Large intestine (tissue), 3 donors: Measurements from ENCODE around the gene SPATA13. TPM values are rescaled to one million over a fixed set of nuclear protein-coding genes. Genes with fewer than 3 reads are reported as not detected.

ENCODE experiments used
- DNase-seq, 2 donors: peaks; one replicate each; pipeline versions ENCODE4 v3.0.0 to v3.0.0-alpha.2; 2013
- H3K27ac ChIP-seq: one replicate; pipeline ENCODE4 v1.5.1; 2013; ENCODE audit warnings: low read length
- H3K27me3 ChIP-seq: 2 replicates; pipeline ENCODE4 v1.6.1; 2013; ENCODE audit warnings: low read length; ENCODE audit not compliant: control insufficient read depth, insufficient read depth
- H3K36me3 ChIP-seq: 2 replicates; pipeline ENCODE4 v1.6.1; 2013; ENCODE audit warnings: low read length; ENCODE audit not compliant: control insufficient read depth, insufficient read depth
- H3K4me1 ChIP-seq: one replicate; pipeline ENCODE4 v1.6.1; 2013; ENCODE audit warnings: low read length; ENCODE audit not compliant: control insufficient read depth, insufficient read depth
- H3K4me3 ChIP-seq: one replicate; pipeline ENCODE4 v1.5.1; 2013; ENCODE audit warnings: low read length
- H3K9me3 ChIP-seq: one replicate; pipeline ENCODE4 v1.6.1; 2013; ENCODE audit warnings: mild to moderate bottlenecking, low read depth, low read length, moderate library complexity; ENCODE audit not compliant: control insufficient read depth
- WGBS: methylation state at CpG from one replicate; pipeline ENCODE4 v1.1.5; 2013; ENCODE audit warnings: low lambda C conversion rate; ENCODE audit not compliant: insufficient coverage; 5-methylcytosine and 5-hydroxymethylcytosine counted together
- polyA plus RNA-seq: library from polyadenylated mRNA; unstranded; fragments of 120-200 nt; gene quantifications from one replicate; pipeline ENCODE4 v1.2.1, GENCODE V29; 2013

SPATA13 gene
- polyA plus RNA-seq, 1 donor = 19.9 TPM

GRCh38 chr13:24150572-24150971, 9.9 kb upstream of the SPATA13 start:
- no peak overlapping the region for H3K27ac ChIP-seq
- 100% methylated on average over 1 of the region's 3 CpGs for WGBS
- DNase-seq = peak in 1 of 2 donors; percentile 61
- H3K27me3 ChIP-seq = no peaks in the 10 kb centered on the region
- H3K9me3 ChIP-seq = no peaks in the 10 kb centered on the region
- no peaks in the 10 kb centered on the region for H3K36me3 ChIP-seq
- H3K4me1 ChIP-seq = peaks cover 42% of the 10 kb centered on the region
- no peak overlapping the region for H3K4me3 ChIP-seq

- Histone ChIP-seq H3K36me3 (no peaks in the 10 kb centered on the region), H3K4me3 (no peak overlapping the region), H3K27me3 (no peaks in the 10 kb centered on the region), H3K9me3 (no peaks in the 10 kb centered on the region), H3K4me1 (peaks cover 31% of the 10 kb centered on the region), H3K27ac (no peak overlapping the region)
- no CpG with 5 or more reads among the region's 2 CpGs for WGBS
- DNase-seq = no peak
These were observed 8.7 kb upstream of the SPATA13 start for GRCh38 chr13:24151864-24152263.

GRCh38 chr13:24152292-24153214, 8.0 kb upstream of the SPATA13 start:
- no peak overlapping the region for H3K27ac ChIP-seq
- H3K27me3 ChIP-seq = no peaks in the 10 kb centered on the region
- WGBS = 49% methylated on average over 2 of the region's 11 CpGs
- H3K9me3 ChIP-seq = no peaks in the 10 kb centered on the region
- no peak overlapping the region for H3K4me3 ChIP-seq
- DNase-seq = peak in 1 of 2 donors; percentile 69
- H3K4me1 ChIP-seq = peaks cover 26% of the 10 kb centered on the region
- H3K36me3 ChIP-seq = no peaks in the 10 kb centered on the region

- DNase-seq = no peak
- Histone ChIP-seq H3K9me3 (no peaks in the 10 kb centered on the region), H3K27ac (no peak overlapping the region), H3K36me3 (no peaks in the 10 kb centered on the region), H3K4me1 (peaks cover 21% of the 10 kb centered on the region), H3K27me3 (no peaks in the 10 kb centered on the region), H3K4me3 (no peak overlapping the region)
- WGBS = no CpG with 5 or more reads among the region's 3 CpGs
These were observed 7.2 kb upstream of the SPATA13 start for GRCh38 chr13:24153347-24153746.

- 80% methylated on average over 1 of the region's 5 CpGs for WGBS
- Histone ChIP-seq H3K27ac (no peak overlapping the region), H3K9me3 (no peaks in the 10 kb centered on the region), H3K4me3 (no peak overlapping the region), H3K36me3 (no peaks in the 10 kb centered on the region), H3K4me1 (peaks cover 21% of the 10 kb centered on the region), H3K27me3 (no peaks in the 10 kb centered on the region)
- peak in 1 of 2 donors; percentile 71 for DNase-seq
These were observed 6.4 kb upstream of the SPATA13 start for GRCh38 chr13:24153979-24154701.

- 100% methylated on average over 1 of the region's 5 CpGs for WGBS
- Histone ChIP-seq H3K36me3 (no peaks in the 10 kb centered on the region), H3K4me1 (peaks cover 9% of the 10 kb centered on the region), H3K27me3 (peaks cover 2% of the 10 kb centered on the region), H3K27ac (no peak overlapping the region), H3K9me3 (peaks cover 6% of the 10 kb centered on the region), H3K4me3 (no peak overlapping the region)
- no peak for DNase-seq
These were observed 1.2 kb upstream of the SPATA13 start for GRCh38 chr13:24159357-24159756.

- no CpG with 5 or more reads among the region's 43 CpGs for WGBS
- H3K27ac ChIP-seq = peak overlapping the region; percentile 76
- H3K36me3 ChIP-seq = peaks cover 7% of the 10 kb centered on the region
- peaks cover 6% of the 10 kb centered on the region for H3K9me3 ChIP-seq
- H3K4me3 ChIP-seq = peak overlapping the region; percentile 91
- peaks cover 7% of the 10 kb centered on the region for H3K4me1 ChIP-seq
- H3K27me3 ChIP-seq = peaks cover 2% of the 10 kb centered on the region
- DNase-seq = peak in 1 of 2 donors; percentile 53
These were observed 673 bp downstream of the SPATA13 start for GRCh38 chr13:24161010-24161775.

- Histone ChIP-seq H3K36me3 (peaks cover 9% of the 10 kb centered on the region), H3K4me3 (peak overlapping the region; percentile 91), H3K4me1 (peaks cover 7% of the 10 kb centered on the region), H3K9me3 (peaks cover 6% of the 10 kb centered on the region), H3K27ac (no peak overlapping the region), H3K27me3 (peaks cover 2% of the 10 kb centered on the region)
- DNase-seq = peak in 1 of 2 donors; percentile 43
- 28% methylated on average over 5 of the region's 12 CpGs for WGBS
These were observed 1.5 kb downstream of the SPATA13 start for GRCh38 chr13:24161980-24162525.

- no peak overlapping the region for H3K27ac ChIP-seq
- no peak for DNase-seq
- WGBS = no CpG with 5 or more reads among the region's 3 CpGs
- no peak overlapping the region for H3K4me3 ChIP-seq
- peaks cover 2% of the 10 kb centered on the region for H3K27me3 ChIP-seq
- peaks cover 7% of the 10 kb centered on the region for H3K4me1 ChIP-seq
- peaks cover 13% of the 10 kb centered on the region for H3K36me3 ChIP-seq
- peaks cover 6% of the 10 kb centered on the region for H3K9me3 ChIP-seq
These were observed 2.1 kb downstream of the SPATA13 start for GRCh38 chr13:24162604-24163003.

GRCh38 chr13:24165746-24166145, 5.2 kb downstream of the SPATA13 start:
- Histone ChIP-seq H3K9me3 (peaks cover 5% of the 10 kb centered on the region), H3K27ac (no peak overlapping the region), H3K4me3 (no peak overlapping the region), H3K36me3 (peaks cover 13% of the 10 kb centered on the region), H3K4me1 (no peaks in the 10 kb centered on the region), H3K27me3 (peaks cover 2% of the 10 kb centered on the region)
- DNase-seq = no peak
- WGBS = 0% methylated on average over 1 of the region's 4 CpGs
